HG02588 (cell line): Measurements from ENCODE around the gene DYRK1A.

Source experiments
- ATAC-seq: cut with Tn5 transposase; IDR thresholded peaks from one replicate; pipeline ENCODE4 v1.9.1; 2021; ENCODE audit warnings: mild to moderate bottlenecking, moderate library complexity; ENCODE audit not compliant: unreplicated experiment

Gene DYRK1A

GRCh38 chr21:37562920-37563640, 196.5 kb downstream of the DYRK1A start:
- peak; percentile 7 for ATAC-seq

- ATAC-seq: peak; percentile 89
Observed at GRCh38 chr21:37563641-37564340, 197.2 kb downstream of the DYRK1A start.

DNA sequence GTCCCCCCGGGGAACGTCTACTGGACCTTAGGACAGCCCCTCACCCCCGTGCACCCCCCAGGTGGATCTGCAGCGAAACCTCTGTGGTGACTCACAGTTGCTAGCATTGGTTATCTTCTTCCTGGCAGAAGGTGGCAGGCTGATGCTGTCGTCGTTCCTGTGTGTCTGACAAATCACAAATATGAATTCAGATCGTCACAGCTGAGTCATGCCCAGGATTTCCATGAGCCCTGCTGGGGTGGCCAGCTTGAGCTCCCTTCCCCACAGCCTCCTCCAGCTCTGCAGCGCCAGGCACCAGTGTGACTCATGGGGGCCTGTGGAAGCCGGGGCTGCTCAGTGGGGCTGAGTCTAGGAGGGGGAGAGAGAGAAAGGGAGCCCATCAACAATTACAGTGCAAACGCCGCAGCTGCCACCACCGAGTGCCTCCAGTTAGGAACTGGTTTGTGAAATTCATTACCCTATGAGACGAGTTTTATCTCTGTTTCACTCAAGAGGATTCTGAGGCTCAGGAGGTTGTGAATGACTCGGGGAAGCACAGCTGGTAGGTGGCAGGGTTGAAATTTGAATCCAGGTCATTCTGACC, 197.9 kb downstream of the DYRK1A start:
- ATAC-seq: peak; percentile 45

DNA sequence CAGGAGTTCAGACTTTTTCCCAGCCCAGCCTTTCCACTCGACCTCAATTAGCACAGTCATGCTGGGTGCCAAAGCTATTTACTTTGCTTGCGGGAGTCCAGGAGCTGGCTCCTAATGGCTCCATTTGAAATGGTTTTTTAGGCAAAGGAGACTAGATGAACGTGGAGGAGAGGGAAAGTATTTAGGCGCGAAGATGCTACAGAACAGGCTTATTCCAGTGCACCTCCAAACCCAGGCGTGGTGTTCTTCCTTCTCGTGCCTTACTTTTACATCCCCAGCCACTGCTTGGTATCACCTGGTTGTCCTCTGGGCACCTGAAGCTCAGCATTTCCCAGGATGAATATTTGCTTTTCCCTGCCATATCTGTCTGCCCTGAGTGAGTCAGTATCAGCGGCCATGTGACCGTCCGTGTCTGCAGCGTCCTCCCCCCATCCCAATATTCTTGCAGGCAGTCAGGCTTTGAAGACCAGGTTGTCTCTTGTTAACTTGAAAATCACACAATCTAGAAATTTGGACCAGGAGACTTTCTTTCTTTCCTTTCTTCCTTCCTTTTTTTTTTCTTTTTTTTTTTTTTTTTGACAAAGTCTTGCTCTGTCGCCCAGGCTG, 198.5 kb downstream of the DYRK1A start:
- no peak for ATAC-seq

- no peak for ATAC-seq
Observed at GRCh38 chr21:37565530-37566223, 199.1 kb downstream of the DYRK1A start.

- ATAC-seq: no peak
Observed at GRCh38 chr21:37566790-37567615, 200.4 kb downstream of the DYRK1A start.

GRCh38 chr21:37568415-37568814, 201.8 kb downstream of the DYRK1A start:
- no peak for ATAC-seq

DNA sequence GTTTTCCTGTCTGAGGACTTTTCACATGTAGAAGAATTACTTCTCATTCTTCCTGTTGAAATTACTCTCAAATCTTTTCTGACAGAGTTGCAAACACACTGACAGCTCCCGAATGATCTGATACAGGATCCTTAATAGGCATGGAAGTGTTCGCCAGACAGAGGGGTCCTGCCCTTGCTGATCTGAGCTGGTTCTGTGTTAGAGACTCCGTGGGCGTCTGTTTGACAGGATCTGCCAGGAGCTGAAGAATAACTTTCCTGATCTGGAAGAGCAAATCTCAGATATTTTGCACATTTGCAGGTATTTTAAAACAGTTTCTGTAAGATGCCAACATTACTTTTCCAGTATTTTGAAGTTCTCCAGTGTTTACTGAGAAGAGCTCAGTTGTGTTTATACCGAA, 202.3 kb downstream of the DYRK1A start:
- no peak for ATAC-seq

DNA sequence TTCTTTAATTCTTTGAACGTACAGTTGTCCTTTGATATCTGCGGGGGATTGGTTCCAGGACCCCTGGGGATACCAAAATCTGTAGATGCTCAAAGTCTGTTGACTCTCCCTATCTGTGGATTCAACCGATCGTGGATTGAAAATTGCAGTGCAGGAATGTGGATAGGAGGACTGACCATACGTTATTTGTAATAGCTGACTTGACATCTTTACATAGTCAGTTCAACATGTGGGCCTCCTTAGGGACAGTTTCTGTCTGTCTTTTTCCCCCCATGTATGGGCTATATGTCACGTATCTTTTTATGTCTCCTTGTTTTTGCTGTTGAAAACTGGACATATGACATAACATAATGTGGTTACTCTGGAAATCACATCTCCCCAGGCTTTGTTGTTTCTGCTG, 204.9 kb downstream of the DYRK1A start:
- ATAC-seq: no peak

GRCh38 chr21:37574316-37574715, 207.7 kb downstream of the DYRK1A start:
- ATAC-seq: no peak

- no peak for ATAC-seq
Observed at GRCh38 chr21:37574751-37575150, 208.2 kb downstream of the DYRK1A start.

DNA sequence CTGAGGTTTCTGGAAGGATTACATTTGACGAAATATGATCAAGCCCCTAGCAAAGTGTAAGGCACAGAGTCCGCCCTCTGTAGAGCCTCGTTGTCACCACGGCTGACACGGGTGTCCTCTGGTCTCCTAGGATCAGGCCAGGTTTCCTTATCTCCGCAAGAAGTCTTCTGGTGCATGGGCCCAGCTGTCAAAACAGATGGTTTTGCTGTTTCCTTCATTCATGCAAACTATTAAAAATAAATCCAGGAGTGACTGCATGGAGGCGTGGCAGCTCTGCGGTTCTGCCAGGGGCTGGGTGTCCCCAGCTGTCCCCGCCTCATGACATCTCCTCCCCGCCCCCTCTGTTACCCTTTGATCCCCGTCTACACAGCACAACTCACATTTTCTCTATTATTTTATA, 209.0 kb downstream of the DYRK1A start:
- ATAC-seq: no peak
